Esophagus squamous epithelium (tissue), 4 donors: ENCODE results near the gene PRAME.

Experiments used
- POLR2A ChIP-seq, 4 donors: fragments of 450-650 bp; IDR thresholded peaks; one replicate each; pipeline ENCODE4 v1.6.1; 2017; ENCODE audit warnings: antibody characterized with exemption in 4 of 4, mild to moderate bottlenecking in 4 of 4, moderate library complexity in 3 of 4
- TF ChIP-seq, protein P1 (sequence below), 6 experiments: fragments of 450-650 bp in 4 of 6; fragments of 200-600 bp in 2 of 6; sonication (generic) in 2 of 6; IDR thresholded peaks; one replicate each; pipeline ENCODE4 v1.5.1; 2016 to 2019; ENCODE audit warnings: antibody characterized with exemption in 6 of 6, mild to moderate bottlenecking in 4 of 6, moderate library complexity in 4 of 6

DNA sequence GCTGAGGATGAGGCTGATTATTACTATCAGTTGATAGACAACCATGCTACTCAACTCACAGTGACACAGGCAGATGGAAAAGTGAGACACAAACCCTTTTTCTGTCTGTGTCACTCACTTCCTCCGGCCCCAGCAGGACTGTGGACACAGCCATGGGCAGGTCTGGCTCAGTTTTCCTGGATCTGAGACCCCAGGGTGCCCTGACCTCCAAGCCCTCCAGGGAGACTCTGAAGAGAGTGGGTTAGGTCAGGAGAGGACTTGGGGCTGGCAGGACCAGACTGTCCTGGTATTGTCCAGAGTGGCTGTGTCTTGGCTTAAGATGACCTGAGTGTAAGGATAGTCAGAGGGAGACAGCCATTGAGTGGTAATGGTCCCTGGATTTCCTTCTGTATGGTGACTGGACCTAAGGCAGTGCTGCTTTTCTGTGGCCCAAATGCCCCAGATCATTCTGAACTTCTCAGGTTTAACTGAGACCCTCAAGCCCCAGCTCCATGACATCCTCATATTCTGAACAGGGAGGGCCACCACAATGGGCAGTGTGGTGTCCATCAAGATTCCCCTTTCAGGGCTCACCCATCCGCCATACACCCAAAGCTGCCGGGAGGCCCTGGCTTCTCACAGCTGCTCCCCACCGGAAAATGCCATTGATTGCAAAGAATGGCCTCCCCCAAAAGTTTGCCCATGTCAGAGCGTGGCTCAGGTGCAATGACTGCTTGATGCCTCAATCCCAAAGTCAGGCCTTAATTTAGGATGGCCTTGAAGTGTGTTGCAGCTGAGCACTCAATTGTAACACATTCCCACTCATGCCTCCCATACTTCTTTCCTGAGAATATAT, 36.2 kb upstream of the PRAME start:
- TF ChIP-seq, protein P1, sequence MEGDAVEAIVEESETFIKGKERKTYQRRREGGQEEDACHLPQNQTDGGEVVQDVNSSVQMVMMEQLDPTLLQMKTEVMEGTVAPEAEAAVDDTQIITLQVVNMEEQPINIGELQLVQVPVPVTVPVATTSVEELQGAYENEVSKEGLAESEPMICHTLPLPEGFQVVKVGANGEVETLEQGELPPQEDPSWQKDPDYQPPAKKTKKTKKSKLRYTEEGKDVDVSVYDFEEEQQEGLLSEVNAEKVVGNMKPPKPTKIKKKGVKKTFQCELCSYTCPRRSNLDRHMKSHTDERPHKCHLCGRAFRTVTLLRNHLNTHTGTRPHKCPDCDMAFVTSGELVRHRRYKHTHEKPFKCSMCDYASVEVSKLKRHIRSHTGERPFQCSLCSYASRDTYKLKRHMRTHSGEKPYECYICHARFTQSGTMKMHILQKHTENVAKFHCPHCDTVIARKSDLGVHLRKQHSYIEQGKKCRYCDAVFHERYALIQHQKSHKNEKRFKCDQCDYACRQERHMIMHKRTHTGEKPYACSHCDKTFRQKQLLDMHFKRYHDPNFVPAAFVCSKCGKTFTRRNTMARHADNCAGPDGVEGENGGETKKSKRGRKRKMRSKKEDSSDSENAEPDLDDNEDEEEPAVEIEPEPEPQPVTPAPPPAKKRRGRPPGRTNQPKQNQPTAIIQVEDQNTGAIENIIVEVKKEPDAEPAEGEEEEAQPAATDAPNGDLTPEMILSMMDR (IDR thresholded peaks at IDR 0.05) = no peak
- TF ChIP-seq POLR2A (IDR thresholded peaks at IDR 0.05) = no peak
